ENCODE results near the gene NDUFAF2. TPM values are rescaled to one million over a fixed set of nuclear protein-coding genes. Genes with fewer than 3 reads are reported as not detected.

The NDUFAF2 gene
- total RNA-seq, 4 donors from 2014 or later: 44.0 to 56.3 (median 45.9) TPM

- ATAC-seq: no peak
Measured at GRCh38 chr5:61009907-61010306, 64.9 kb downstream of the NDUFAF2 start.

GRCh38 chr5:61010467-61011454 is 65.8 kb downstream of the NDUFAF2 start:
- Histone ChIP-seq H3K4me1 (no peaks in the 10 kb centered on the region), H3K27me3 (no peaks in the 10 kb centered on the region), H3K4me3 (no peak overlapping the region), H3K36me3 (no peaks in the 10 kb centered on the region), H3K27ac (no peak overlapping the region), H3K9me3 (no peaks in the 10 kb centered on the region)
- ATAC-seq: no peak
- WGBS, 2 donors (ENCODE audit: low coverage in 1 of 2): 59 to 72% methylated on average over 3 to 5 of the region's 5 CpGs
- TF ChIP-seq, protein P1, sequence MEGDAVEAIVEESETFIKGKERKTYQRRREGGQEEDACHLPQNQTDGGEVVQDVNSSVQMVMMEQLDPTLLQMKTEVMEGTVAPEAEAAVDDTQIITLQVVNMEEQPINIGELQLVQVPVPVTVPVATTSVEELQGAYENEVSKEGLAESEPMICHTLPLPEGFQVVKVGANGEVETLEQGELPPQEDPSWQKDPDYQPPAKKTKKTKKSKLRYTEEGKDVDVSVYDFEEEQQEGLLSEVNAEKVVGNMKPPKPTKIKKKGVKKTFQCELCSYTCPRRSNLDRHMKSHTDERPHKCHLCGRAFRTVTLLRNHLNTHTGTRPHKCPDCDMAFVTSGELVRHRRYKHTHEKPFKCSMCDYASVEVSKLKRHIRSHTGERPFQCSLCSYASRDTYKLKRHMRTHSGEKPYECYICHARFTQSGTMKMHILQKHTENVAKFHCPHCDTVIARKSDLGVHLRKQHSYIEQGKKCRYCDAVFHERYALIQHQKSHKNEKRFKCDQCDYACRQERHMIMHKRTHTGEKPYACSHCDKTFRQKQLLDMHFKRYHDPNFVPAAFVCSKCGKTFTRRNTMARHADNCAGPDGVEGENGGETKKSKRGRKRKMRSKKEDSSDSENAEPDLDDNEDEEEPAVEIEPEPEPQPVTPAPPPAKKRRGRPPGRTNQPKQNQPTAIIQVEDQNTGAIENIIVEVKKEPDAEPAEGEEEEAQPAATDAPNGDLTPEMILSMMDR (IDR thresholded peaks at IDR 0.05): no peak
- TF ChIP-seq POLR2A (IDR thresholded peaks at IDR 0.05) (no peak), POLR2AphosphoS5 (IDR thresholded peaks at IDR 0.05) (no peak), EP300 (IDR thresholded peaks at IDR 0.05) (no peak)

More at GRCh38 chr5:61009907-61010306, 64.9 kb downstream of the NDUFAF2 start:
- no peaks in the 10 kb centered on the region for H3K27me3 ChIP-seq
- no peaks in the 10 kb centered on the region for H3K36me3 ChIP-seq
- no peaks in the 10 kb centered on the region for H3K4me1 ChIP-seq
- TF ChIP-seq, protein P1 (IDR thresholded peaks at IDR 0.05): no peak
- TF ChIP-seq POLR2AphosphoS5 (IDR thresholded peaks at IDR 0.05) (no peak), POLR2A (IDR thresholded peaks at IDR 0.05) (no peak), EP300 (IDR thresholded peaks at IDR 0.05) (no peak)
- H3K9me3 ChIP-seq: no peaks in the 10 kb centered on the region
- no peak overlapping the region for H3K4me3 ChIP-seq
- H3K27ac ChIP-seq: no peak overlapping the region

GRCh38 chr5:61018062-61018461 is 73.1 kb downstream of the NDUFAF2 start:
- TF ChIP-seq POLR2AphosphoS5 (IDR thresholded peaks at IDR 0.05) (no peak), EP300 (IDR thresholded peaks at IDR 0.05) (no peak), POLR2A (IDR thresholded peaks at IDR 0.05) (no peak)
- TF ChIP-seq, protein P1 (IDR thresholded peaks at IDR 0.05): no peak
- no peaks in the 10 kb centered on the region for H3K27me3 ChIP-seq
- ATAC-seq: no peak
- WGBS, 2 donors (ENCODE audit: low coverage in 1 of 2): 79 to 95% methylated on average over 2 of the region's 2 CpGs
- H3K9me3 ChIP-seq: no peaks in the 10 kb centered on the region
- H3K4me1 ChIP-seq: peaks cover 0 to 10% (median 0%) of the 10 kb centered on the region in 3 donors
- no peak overlapping the region for H3K4me3 ChIP-seq
- no peak overlapping the region for H3K27ac ChIP-seq
- no peaks in the 10 kb centered on the region for H3K36me3 ChIP-seq

GRCh38 chr5:61019642-61020041 is 74.6 kb downstream of the NDUFAF2 start:
- Histone ChIP-seq H3K9me3 (no peaks in the 10 kb centered on the region), H3K27me3 (no peaks in the 10 kb centered on the region), H3K36me3 (no peaks in the 10 kb centered on the region), H3K4me1 (peaks cover 0 to 22% (median 0%) of the 10 kb centered on the region in 3 donors), H3K4me3 (no peak overlapping the region), H3K27ac (no peak overlapping the region)
- no peak for ATAC-seq
- TF ChIP-seq EP300 (IDR thresholded peaks at IDR 0.05): no peak
- no peak for TF ChIP-seq POLR2A (IDR thresholded peaks at IDR 0.05)
- no peak for TF ChIP-seq POLR2AphosphoS5 (IDR thresholded peaks at IDR 0.05)
- TF ChIP-seq, protein P1 (IDR thresholded peaks at IDR 0.05): no peak
- WGBS, 2 donors (ENCODE audit: low coverage in 1 of 2): 94 to 100% methylated on average over 1 of the region's 1 CpG

DNA sequence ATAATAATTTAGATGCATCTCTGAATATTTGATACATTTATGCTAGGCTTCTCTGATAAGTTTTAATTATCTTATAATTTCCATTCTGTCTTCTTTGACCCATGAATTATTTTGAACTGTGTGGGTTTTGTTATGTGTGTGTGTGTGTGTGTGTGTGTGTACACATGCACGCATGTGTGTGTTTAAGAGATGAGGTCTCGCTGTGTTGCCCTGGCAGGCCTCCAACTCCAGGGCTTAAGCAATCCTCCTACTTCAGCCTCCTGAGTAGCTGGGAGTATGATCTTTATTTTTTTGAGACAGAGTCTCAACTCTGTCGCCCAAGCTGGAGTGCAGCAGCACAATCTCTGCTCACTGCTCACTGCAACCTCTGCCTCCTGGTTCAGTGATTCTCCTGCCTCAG is 75.4 kb downstream of the NDUFAF2 start:
- H3K36me3 ChIP-seq: no peaks in the 10 kb centered on the region
- peaks cover 0 to 30% (median 3%) of the 10 kb centered on the region in 3 donors for H3K4me1 ChIP-seq
- no peak for TF ChIP-seq POLR2AphosphoS5 (IDR thresholded peaks at IDR 0.05)
- TF ChIP-seq, protein P1 (IDR thresholded peaks at IDR 0.05): no peak
- TF ChIP-seq EP300 (IDR thresholded peaks at IDR 0.05): no peak
- TF ChIP-seq POLR2A (IDR thresholded peaks at IDR 0.05): no peak
- H3K27me3 ChIP-seq: no peaks in the 10 kb centered on the region
- WGBS, 2 donors (ENCODE audit: low coverage in 1 of 2): 76 to 100% methylated on average over 1 to 3 of the region's 3 CpGs
- H3K9me3 ChIP-seq: no peaks in the 10 kb centered on the region
- H3K27ac ChIP-seq: no peak overlapping the region
- ATAC-seq: no peak
- H3K4me3 ChIP-seq: no peak overlapping the region

Measured in gastroesophageal sphincter (tissue), 4 donors.